GM23338 (cell line): ENCODE data around the gene PPAN.

ENCODE experiments used
- CREB1 ChIP-seq: fragments of 250-450 bp; sonication (Bioruptor Pico); IDR thresholded peaks from 2 replicates; pipeline ENCODE4 v1.5.0; 2020; ENCODE audit warnings: low read depth, mild to moderate bottlenecking, moderate library complexity
- CTCF ChIP-seq, 2 experiments: fragments of 200-600 bp in 1 of 2; sonication (generic) in 1 of 2; conservative IDR thresholded peaks; 2 replicates each; pipeline versions ENCODE4 v1.5.1 to v1.6.1; 2016 to 2017; ENCODE audit warnings: antibody characterized with exemption in 2 of 2, low read depth in 2 of 2, mild to moderate bottlenecking in 2 of 2, moderate library complexity in 1 of 2
- EZH2 ChIP-seq: fragments of 200-600 bp; sonication (generic); IDR thresholded peaks from one replicate; pipeline ENCODE4 v1.8.0; 2017; ENCODE audit warnings: antibody characterized with exemption, mild to moderate bottlenecking, low read depth; ENCODE audit not compliant: unreplicated experiment
- POLR2AphosphoS5 ChIP-seq: IDR thresholded peaks from 2 replicates; pipeline ENCODE4 v1.6.1; 2016; ENCODE audit warnings: antibody characterized with exemption, low read depth
- STAT1 ChIP-seq: IDR thresholded peaks from one replicate; pipeline ENCODE4 v1.6.1; 2016; ENCODE audit warnings: antibody characterized with exemption; ENCODE audit not compliant: unreplicated experiment
- ZNF331 ChIP-seq: fragments of 250-450 bp; sonication (Bioruptor Pico); IDR thresholded peaks from 2 replicates; pipeline ENCODE4 v1.5.0; 2020; ENCODE audit warnings: low read depth, mild to moderate bottlenecking, moderate library complexity
- TF ChIP-seq, protein P1 (sequence below): IDR thresholded peaks from one replicate; pipeline ENCODE4 v1.6.1; 2018; ENCODE audit warnings: antibody characterized with exemption; ENCODE audit not compliant: unreplicated experiment

- TF ChIP-seq EZH2 (no peak), CREB1 (CRISPR knock-in tag) (no peak), CTCF (conservative IDR thresholded peaks at IDR 0.05; ENCODE audit: low read depth in 2 of 2) (no peak), POLR2AphosphoS5 (no peak), ZNF331 (CRISPR knock-in tag) (no peak), STAT1 (no peak)
- TF ChIP-seq, protein P1, sequence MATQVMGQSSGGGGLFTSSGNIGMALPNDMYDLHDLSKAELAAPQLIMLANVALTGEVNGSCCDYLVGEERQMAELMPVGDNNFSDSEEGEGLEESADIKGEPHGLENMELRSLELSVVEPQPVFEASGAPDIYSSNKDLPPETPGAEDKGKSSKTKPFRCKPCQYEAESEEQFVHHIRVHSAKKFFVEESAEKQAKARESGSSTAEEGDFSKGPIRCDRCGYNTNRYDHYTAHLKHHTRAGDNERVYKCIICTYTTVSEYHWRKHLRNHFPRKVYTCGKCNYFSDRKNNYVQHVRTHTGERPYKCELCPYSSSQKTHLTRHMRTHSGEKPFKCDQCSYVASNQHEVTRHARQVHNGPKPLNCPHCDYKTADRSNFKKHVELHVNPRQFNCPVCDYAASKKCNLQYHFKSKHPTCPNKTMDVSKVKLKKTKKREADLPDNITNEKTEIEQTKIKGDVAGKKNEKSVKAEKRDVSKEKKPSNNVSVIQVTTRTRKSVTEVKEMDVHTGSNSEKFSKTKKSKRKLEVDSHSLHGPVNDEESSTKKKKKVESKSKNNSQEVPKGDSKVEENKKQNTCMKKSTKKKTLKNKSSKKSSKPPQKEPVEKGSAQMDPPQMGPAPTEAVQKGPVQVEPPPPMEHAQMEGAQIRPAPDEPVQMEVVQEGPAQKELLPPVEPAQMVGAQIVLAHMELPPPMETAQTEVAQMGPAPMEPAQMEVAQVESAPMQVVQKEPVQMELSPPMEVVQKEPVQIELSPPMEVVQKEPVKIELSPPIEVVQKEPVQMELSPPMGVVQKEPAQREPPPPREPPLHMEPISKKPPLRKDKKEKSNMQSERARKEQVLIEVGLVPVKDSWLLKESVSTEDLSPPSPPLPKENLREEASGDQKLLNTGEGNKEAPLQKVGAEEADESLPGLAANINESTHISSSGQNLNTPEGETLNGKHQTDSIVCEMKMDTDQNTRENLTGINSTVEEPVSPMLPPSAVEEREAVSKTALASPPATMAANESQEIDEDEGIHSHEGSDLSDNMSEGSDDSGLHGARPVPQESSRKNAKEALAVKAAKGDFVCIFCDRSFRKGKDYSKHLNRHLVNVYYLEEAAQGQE = no peak
Measured at GRCh38 chr19:10092648-10093294, 13.4 kb upstream of the PPAN start.
